A673 (cell line): Measurements from ENCODE around the gene OVCH1.
"Not testable (repeated sequence)": the region's sequence is repeated elsewhere in the genome, so short reads cannot be mapped to it uniquely, and the experiment has no call there.

Experiments
- EZH2 ChIP-seq: fragments of 200-600 bp; sonication (generic); IDR thresholded peaks from 2 replicates; pipeline ENCODE4 v1.6.1; 2017; ENCODE audit warnings: borderline replicate concordance, low read depth, mild to moderate bottlenecking, mixed read lengths, antibody characterized with exemption, low read length; ENCODE audit not compliant: poor library complexity, severe bottlenecking
- TF ChIP-seq, protein P1 (sequence below): fragments of 300-800, 200-600 bp; sonication (generic); conservative IDR thresholded peaks from 2 replicates; pipeline ENCODE4 v1.5.1; 2017; ENCODE audit warnings: low read depth, mild to moderate bottlenecking, antibody characterized with exemption, low read length, moderate library complexity, mixed read lengths

DNA sequence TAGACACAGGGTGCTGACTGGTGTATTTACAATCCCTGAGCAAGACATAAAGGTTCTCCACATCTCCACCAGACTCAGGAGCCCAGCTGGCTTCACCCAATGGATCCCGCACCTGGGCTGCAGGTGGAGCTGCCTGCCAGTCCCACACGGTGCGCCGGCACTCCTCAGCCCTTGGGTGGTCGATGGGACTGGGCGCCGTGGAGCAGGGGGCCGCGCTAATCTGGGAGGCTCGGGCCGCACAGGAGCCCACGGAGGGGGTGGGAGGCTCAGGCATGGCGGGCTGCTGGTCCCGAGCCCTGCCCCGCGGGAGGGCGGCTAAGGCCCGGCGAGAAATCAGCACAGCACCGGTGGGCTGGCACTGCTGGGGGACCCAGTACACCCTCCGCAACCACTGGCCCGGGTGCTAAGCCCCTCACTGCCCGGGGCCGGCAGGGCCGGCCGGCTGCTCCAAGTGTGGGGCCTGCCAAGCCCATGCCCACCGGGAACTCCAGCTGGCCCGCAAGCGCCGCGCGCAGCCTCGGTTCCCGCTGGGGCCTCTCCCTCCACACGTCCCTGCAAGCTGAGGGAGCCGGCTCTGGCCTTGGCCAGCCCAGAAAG lies 111.3 kb downstream of the OVCH1 start:
- not testable (repeated sequence) for TF ChIP-seq EZH2
- TF ChIP-seq, protein P1, sequence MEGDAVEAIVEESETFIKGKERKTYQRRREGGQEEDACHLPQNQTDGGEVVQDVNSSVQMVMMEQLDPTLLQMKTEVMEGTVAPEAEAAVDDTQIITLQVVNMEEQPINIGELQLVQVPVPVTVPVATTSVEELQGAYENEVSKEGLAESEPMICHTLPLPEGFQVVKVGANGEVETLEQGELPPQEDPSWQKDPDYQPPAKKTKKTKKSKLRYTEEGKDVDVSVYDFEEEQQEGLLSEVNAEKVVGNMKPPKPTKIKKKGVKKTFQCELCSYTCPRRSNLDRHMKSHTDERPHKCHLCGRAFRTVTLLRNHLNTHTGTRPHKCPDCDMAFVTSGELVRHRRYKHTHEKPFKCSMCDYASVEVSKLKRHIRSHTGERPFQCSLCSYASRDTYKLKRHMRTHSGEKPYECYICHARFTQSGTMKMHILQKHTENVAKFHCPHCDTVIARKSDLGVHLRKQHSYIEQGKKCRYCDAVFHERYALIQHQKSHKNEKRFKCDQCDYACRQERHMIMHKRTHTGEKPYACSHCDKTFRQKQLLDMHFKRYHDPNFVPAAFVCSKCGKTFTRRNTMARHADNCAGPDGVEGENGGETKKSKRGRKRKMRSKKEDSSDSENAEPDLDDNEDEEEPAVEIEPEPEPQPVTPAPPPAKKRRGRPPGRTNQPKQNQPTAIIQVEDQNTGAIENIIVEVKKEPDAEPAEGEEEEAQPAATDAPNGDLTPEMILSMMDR, result not testable (repeated sequence)
